Adrenal gland (tissue), 12 donors: ENCODE data around the gene TNFAIP8L3. TPM values are rescaled to one million over a fixed set of nuclear protein-coding genes. Genes with fewer than 3 reads are reported as not detected.
"Not testable (repeated sequence)": the region's sequence is repeated elsewhere in the genome, so short reads cannot be mapped to it uniquely, and the experiment has no call there.

Experiments used
- DNase-seq, 7 donors: peaks; one replicate each; pipeline ENCODE4 v3.0.0-alpha.2; 2019 to 2020
- H3K27ac ChIP-seq, 5 donors: fragments of 200-600 bp; sonication (generic) in 4 of 5; 1 replicate in 3 of 5; 2 replicates in 2 of 5; pipeline versions ENCODE4 v1.5.1 to v1.8.0; 2016 to 2020; ENCODE audit warnings: mild to moderate bottlenecking in 1 of 5
- H3K27me3 ChIP-seq: fragments of 200-600 bp; 2 replicates; pipeline ENCODE4 v1.8.0; 2021
- H3K36me3 ChIP-seq, 2 donors: fragments of 200-600 bp; replicated peaks in 1 of 2; 1 replicate in 1 of 2; 2 replicates in 1 of 2; pipeline versions ENCODE4 v1.5.1 to v1.8.0; 2018 to 2022
- H3K4me1 ChIP-seq, 2 donors: fragments of 200-600 bp; replicated peaks in 1 of 2; 1 replicate in 1 of 2; 2 replicates in 1 of 2; pipeline versions ENCODE4 v1.5.1 to v1.8.0; 2018 to 2021
- H3K4me3 ChIP-seq, 4 donors: fragments of 200-600 bp; sonication (generic) in 3 of 4; one replicate each; pipeline ENCODE4 v1.5.1; 2016 to 2018
- H3K9me3 ChIP-seq, 3 donors: fragments of 200-600 bp; sonication (generic) in 1 of 3; replicated peaks in 1 of 3; 1 replicate in 2 of 3; 2 replicates in 1 of 3; pipeline versions ENCODE4 v1.5.1 to v1.8.0; 2016 to 2021
- CTCF ChIP-seq, 6 experiments: fragments of 450-650 bp in 4 of 6; fragments of 200-600 bp in 2 of 6; sonication (generic) in 1 of 6; IDR thresholded peaks; 1 replicate in 5 of 6; 2 replicates in 1 of 6; pipeline versions ENCODE4 v1.5.1 to v1.8.0; 2016 to 2021; ENCODE audit warnings: antibody characterized with exemption in 6 of 6, mild to moderate bottlenecking in 2 of 6, moderate library complexity in 1 of 6
- POLR2A ChIP-seq, 2 donors: fragments of 450-650 bp; IDR thresholded peaks; one replicate each; pipeline ENCODE4 v1.6.1; 2017; ENCODE audit warnings: antibody characterized with exemption in 2 of 2, mild to moderate bottlenecking in 2 of 2, moderate library complexity in 1 of 2
- WGBS, 4 donors: extraction: QIAGEN DNeasy Blood & Tissue Kit in 2 of 4; methylation state at CpG; one replicate each; pipeline versions ENCODE4 v1.1.5 to v1.1.7; 2013 to 2017; 5-methylcytosine and 5-hydroxymethylcytosine counted together
- intact Hi-C, 2 donors: fragments of 100-400 bp; cut with DNase I; formaldehyde crosslinking; loops; one replicate each; pipeline versions ENCODE4 v1.14.1 to v1.15.0; 2022 to 2023
- polyA plus RNA-seq, 3 donors: library from polyadenylated mRNA; stranded (reverse); fragments of 200-250 nt in 2 of 3; fragments of 350-450 nt in 1 of 3; fragmentation: Illumina TruSeq in 1 of 3; extraction: RNeasy Lipid Tissue Mini Kit (QIAGEN cat#74804) in 1 of 3; gene quantifications; one replicate each; pipeline ENCODE4 v1.2.3, GENCODE V29; 2013 to 2014
- total RNA-seq, 9 donors: library from RNA; depleted of rRNA in 4 of 9; stranded (reverse); fragments of >200 nt in 4 of 9; fragments of 120-200 nt in 1 of 9; fragmentation: NEBNext Ultra II Directional in 1 of 9; extraction: Animal tissue kit (Norgen Biotek cat#: 25700) in 1 of 9; gene quantifications; one replicate each; pipeline versions ENCODE4 v1.1.0 to v1.2.4, GENCODE V29; 2013 to 2023
- donor health status: healthy with polysubstance abuse.
- donor health status: Bipolar disorder and iron deficiency.
- donor health status: DM: yes; HTN: yes; CAD: no.
- donor health status: DM: no; HTN: no; CAD: no.
- donor health status: DM: no; HTN: no; CAD: no.
- donor health status: DM: yes; HTN: yes; CAD: no.

TNFAIP8L3 gene
- total and polyA plus RNA-seq, 12 donors, result 1.1 to 9.5 (median 3.7) TPM

- peaks cover 0 to 8% of the 10 kb centered on the region in 2 donors for H3K4me1 ChIP-seq
- intact Hi-C loops, result no loop called here
- no peak overlapping the region for H3K27ac ChIP-seq
- DNase-seq, result no peak
- no peaks in the 10 kb centered on the region for H3K27me3 ChIP-seq
- 50 to 70% (median 62%) methylated on average over 4 of the region's 4 CpGs for WGBS, 4 donors
- H3K4me3 ChIP-seq, result no peak overlapping the region
- TF ChIP-seq CTCF (IDR thresholded peaks at IDR 0.05) (no peak), POLR2A (IDR thresholded peaks at IDR 0.05) (no peak)
- H3K36me3 ChIP-seq, result no peaks in the 10 kb centered on the region
- H3K9me3 ChIP-seq, result no peaks in the 10 kb centered on the region
Observed at GRCh38 chr15:51044037-51044727, 50.5 kb downstream of the TNFAIP8L3 start.

- Histone ChIP-seq H3K4me1 (no peaks in the 10 kb centered on the region), H3K27me3 (no peaks in the 10 kb centered on the region), H3K36me3 (no peaks in the 10 kb centered on the region), H3K4me3 (no peak overlapping the region), H3K27ac (no peak overlapping the region), H3K9me3 (no peaks in the 10 kb centered on the region)
- WGBS, 4 donors, result 100% methylated on average over 2 of the region's 2 CpGs; no CpG with 5 or more reads in 1 of the 4 donors
- DNase-seq, result no peak
- intact Hi-C loops, result no loop called here
- TF ChIP-seq POLR2A (IDR thresholded peaks at IDR 0.05) (no peak), CTCF (IDR thresholded peaks at IDR 0.05) (no peak)
Observed at GRCh38 chr15:51038974-51039319, 55.8 kb downstream of the TNFAIP8L3 start.

GRCh38 chr15:51038162-51038973 lies 56.3 kb downstream of the TNFAIP8L3 start:
- H3K4me3 ChIP-seq, result no peak overlapping the region
- H3K36me3 ChIP-seq, result no peaks in the 10 kb centered on the region
- no peak overlapping the region for H3K27ac ChIP-seq
- WGBS, 4 donors, result 84 to 94% (median 92%) methylated on average over 4 to 7 of the region's 7 CpGs
- no peaks in the 10 kb centered on the region for H3K9me3 ChIP-seq
- intact Hi-C loops, result no loop called here
- no peak for DNase-seq
- H3K27me3 ChIP-seq, result no peaks in the 10 kb centered on the region
- no peak for TF ChIP-seq POLR2A (IDR thresholded peaks at IDR 0.05)
- no peak for TF ChIP-seq CTCF (IDR thresholded peaks at IDR 0.05)
- no peaks in the 10 kb centered on the region for H3K4me1 ChIP-seq

- H3K4me3 ChIP-seq, DNase-seq, H3K4me1 ChIP-seq, H3K9me3 ChIP-seq, intact Hi-C loops, H3K36me3 ChIP-seq, H3K27ac ChIP-seq, H3K27me3 ChIP-seq: not testable (repeated sequence)
- WGBS, 4 donors, result 93 to 95% (median 95%) methylated on average over 13 of the region's 13 CpGs
Observed at GRCh38 chr15:51037474-51037873, 57.2 kb downstream of the TNFAIP8L3 start.
